Limb (tissue), 2 donors: ENCODE measurements around the gene CSNK2B.
"Not testable (repeated sequence)": the region's sequence is repeated elsewhere in the genome, so short reads cannot be mapped to it uniquely, and the experiment has no call there.

Experiments
- DNase-seq, 2 donors: peaks; one replicate each; pipeline ENCODE4 v3.0.0-alpha.2; 2016; ENCODE audit errors: extremely low spot score in 2 of 2

The CSNK2B gene

GRCh38 chr6:31687860-31688693 lies 22.2 kb downstream of the CSNK2B start:
- no peak for DNase-seq

DNA sequence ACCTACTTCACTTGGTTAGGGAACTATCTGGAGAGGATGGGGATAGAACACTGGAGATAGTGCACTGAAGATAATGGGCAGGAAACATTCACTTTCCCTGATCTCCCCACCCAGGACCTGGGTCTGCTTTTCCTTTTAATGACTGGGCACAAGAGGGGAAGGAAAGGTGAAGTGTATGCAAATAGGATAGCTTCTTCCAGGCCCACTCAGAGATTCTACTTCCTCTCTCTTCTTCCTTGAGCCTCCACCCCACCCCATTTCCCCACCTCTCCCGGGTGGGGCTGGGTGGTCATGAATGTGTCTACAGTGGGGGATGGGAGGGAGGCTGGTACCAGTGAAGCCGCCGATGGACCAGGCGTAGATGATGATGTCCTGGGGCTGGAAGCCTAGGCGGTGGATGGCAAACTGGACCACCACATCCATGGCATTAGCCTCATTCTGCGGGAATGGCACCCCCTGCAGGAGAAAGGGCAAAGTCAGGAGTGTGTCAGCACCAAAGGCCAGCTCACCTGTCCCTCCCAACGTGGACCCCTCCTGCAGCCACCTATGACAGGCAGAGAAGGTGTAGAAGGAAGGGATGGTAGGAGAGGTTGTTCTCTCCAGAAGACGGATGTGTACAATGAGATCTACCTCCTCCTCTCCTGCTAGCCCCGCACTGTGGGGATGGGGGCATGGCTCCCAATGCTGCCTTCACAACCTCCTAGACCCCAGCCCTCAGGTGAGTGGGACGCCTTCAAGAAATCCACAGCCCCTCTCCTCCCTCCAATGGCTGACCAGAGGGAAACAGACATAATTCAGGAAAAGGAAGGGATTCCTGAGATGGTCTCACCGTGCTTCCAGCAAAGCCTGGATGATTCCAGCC lies 23.6 kb downstream of the CSNK2B start:
- DNase-seq, result no peak

- no peak for DNase-seq
These were observed 24.6 kb downstream of the CSNK2B start for GRCh38 chr6:31690231-31691077.

GRCh38 chr6:31691078-31691463 lies 25.2 kb downstream of the CSNK2B start:
- no peak for DNase-seq

DNA sequence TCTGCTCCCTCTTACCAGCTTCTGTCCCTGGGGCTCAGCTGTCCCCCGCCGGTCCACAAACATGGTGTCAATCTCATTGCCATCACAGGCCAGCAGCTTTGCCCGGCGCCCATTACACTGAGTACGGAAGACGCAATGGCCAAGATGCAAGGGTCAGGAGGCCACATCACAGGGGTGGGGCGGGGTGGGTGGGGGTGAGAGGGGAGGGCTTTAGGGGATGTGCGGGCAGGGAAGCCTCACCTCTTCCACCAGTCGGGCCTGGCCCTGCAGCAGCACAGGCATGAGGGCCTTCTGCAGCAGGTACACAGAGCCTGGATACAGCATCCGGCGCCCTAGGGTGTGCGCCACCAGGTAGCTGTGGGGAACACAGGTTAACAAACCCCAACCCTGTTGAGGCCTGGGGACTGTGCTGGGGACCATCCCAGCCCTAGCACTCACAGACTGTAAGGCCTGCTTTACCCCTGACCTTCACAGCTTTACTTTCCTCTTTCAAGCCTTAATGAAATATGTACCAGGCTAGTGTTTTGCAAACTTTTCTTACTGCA lies 25.8 kb downstream of the CSNK2B start:
- no peak for DNase-seq

- DNase-seq, result no peak
These were observed 26.5 kb downstream of the CSNK2B start for GRCh38 chr6:31692353-31692752.

DNA sequence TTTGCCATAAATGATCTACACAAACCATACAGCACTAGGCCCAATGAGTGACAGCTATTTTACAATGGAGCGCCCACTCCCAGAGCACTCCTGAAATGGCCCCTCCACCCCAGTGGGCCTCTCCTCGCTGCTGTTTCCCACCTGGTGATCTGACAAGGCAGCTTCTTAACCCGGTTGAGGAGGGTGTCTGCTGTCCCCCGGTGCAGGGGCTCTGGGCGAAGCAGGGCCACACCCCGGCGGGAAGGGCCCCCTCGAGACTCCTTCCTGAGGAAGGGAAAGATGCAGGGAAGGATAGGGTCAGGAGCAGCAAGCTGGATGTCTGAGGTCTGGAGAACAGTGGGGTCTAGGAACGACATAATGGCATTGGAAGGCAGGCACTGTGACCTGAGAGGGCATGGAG lies 27.0 kb downstream of the CSNK2B start:
- DNase-seq, result no peak

DNA sequence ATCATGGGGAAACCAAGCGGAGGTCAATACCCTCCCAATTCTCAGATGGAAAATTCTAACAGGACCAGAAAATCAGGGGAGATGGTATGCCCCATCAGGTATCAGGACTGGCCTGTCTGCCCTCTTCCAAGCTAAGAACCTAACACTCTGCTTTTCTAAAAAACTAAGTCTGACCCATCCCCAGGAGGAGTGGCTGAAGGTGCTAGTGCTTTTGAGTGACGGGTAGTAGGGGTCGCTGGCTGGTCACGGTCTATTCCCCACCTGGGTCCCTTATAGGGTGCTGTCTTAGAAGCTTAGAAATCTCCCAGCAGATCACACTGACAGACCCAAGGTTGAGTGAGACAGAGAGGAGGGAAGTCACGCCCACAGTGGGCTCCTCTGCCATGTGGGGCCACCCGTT lies 27.7 kb downstream of the CSNK2B start:
- no peak for DNase-seq

DNA sequence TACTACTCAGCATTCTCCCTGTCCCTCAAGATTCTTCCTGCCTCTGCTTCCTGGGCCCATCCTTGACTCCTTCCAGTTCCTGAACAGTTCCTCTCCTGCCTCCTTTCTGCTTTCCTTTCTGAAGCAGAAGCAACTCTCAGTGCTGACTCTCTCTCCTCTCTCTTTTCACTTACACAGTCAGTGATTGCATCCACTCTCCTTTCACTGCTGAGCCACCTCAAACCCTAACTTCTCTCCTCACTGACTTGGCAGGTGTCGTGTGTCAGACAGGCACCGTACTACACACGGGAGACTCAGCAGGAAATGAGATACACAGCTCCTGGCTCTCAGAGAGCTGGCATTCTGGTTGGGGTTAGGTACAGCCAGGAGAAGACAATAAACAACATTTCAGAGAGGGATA lies 31.7 kb downstream of the CSNK2B start:
- DNase-seq, result no peak

- DNase-seq, result no peak
These were observed 35.0 kb downstream of the CSNK2B start for GRCh38 chr6:31700740-31701401.

DNA sequence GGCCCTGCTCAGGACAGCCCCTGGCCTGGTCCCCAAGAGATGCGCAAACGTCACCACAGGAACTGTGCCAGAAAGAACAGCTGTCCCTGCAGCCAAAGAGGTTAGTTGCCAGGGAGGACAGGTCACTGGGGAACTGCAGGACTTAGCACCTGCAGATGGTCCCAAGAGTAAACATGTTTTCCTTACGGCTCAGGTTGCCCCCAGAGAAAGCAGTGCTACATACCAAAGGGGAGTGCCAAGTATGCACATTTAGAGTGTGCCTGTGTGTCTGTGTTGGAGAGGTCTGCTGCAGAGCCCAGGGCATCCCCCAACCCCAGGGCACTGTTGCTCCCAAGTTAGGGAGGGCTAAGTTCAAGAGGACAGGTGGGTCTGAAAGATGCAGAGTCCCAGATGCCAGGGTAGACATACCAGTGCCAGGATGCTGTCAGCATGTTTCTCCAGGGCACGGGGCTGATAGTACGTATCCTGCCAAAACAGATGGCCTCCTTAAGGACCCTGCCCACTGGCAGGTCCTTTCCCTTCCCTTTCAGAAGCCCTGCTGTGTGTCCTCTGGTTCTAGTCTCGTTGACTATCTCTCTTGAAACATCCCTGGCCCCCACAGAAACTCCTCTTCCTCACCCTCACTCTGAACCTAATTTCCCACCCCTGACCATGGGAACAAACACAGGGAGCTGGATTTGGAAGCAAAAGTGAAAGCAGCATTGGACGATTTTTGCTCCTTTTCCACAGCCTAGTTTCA lies 36.0 kb downstream of the CSNK2B start:
- DNase-seq, result no peak

GRCh38 chr6:31702405-31702818 lies 36.5 kb downstream of the CSNK2B start:
- DNase-seq, result no peak

- DNase-seq, result peak; percentile 99
These were observed 37.2 kb downstream of the CSNK2B start, which contains the start of gene ABHD16A for GRCh38 chr6:31702819-31703716. Gene ABHD16A, minus strand, starts transcription at chr6:31703324. Its CDS starts 43 bp downstream, at chr6:31703281.

DNA sequence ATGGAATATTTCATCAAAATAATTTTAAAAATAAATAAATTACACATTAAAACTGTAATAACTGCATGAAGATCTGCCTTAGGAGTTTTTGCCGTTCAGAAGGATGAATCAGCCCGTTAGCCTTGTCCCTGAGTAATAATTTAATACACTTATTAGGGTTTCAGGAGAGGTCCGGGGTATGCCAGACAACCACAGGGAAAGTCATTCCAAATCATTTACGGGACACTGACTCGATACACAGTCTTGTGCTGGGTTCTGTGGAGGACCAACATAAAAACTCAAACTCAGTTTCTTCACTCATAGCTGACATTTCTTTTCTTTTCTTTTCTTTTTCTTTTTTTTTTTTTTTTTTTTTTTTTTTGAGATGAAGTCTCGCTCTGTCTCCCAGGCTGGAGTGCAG lies 40.1 kb downstream of the CSNK2B start:
- DNase-seq, result no peak

- DNase-seq, result no peak
These were observed 40.7 kb downstream of the CSNK2B start, which contains the start of gene LY6G6F for GRCh38 chr6:31706599-31706998. Gene LY6G6F, plus strand, starts transcription at chr6:31706866. Its CDS starts 41 bp downstream, at chr6:31706907.

DNA sequence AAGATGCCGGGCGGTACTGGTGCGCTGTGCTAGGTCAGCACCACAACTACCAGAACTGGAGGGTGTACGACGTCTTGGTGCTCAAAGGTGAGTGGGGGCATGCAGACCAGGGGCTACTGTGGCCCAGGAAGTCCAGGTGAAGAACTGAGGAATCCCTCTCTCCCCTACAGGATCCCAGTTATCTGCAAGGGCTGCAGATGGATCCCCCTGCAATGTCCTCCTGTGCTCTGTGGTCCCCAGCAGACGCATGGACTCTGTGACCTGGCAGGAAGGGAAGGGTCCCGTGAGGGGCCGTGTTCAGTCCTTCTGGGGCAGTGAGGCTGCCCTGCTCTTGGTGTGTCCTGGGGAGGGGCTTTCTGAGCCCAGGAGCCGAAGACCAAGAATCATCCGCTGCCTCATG lies 41.8 kb downstream of the CSNK2B start:
- DNase-seq, result no peak

DNA sequence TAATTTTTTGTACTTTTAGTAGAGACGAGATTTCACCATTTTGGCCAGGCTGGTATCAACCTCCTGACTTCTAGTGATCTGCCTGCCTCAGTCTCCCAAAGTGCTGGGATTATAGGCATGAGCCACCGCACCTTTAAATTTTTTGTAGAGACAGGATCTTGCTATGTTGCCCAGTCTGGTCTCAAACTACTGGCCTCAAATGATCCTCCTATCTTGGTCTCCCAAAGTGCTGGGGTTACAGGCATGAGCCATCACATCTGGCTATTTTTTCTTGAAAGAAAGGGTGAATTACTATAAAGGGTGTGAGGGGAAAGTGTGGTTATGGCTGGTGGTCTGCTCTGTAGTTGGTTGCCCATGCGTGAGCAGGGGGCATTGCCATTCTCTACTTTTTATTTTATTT lies 42.3 kb downstream of the CSNK2B start:
- no peak for DNase-seq

- DNase-seq, result not testable (repeated sequence)
These were observed 43.3 kb downstream of the CSNK2B start for GRCh38 chr6:31709157-31709556.
